Activated CD8-positive, alpha-beta memory T cell treated with anti-CD3 and anti-CD28 coated beads, Interleukin-2, amount 50 U/mL, for 24 hours (primary cell): ENCODE measurements around the gene KRT4.
"Not testable (repeated sequence)": the region's sequence is repeated elsewhere in the genome, so short reads cannot be mapped to it uniquely, and the experiment has no call there.

Experiments
- DNase-seq: peaks from one replicate; pipeline ENCODE4 v3.0.0-alpha.2; 2020; ENCODE audit errors: extremely low read depth

Gene KRT4

GRCh38 chr12:52807544-52808470 is 6.1 kb downstream of the KRT4 start:
- DNase-seq: no peak

- no peak for DNase-seq
These were observed 6.9 kb downstream of the KRT4 start for GRCh38 chr12:52806821-52807543.

- DNase-seq: no peak
These were observed 7.6 kb downstream of the KRT4 start for GRCh38 chr12:52806169-52806811.

GRCh38 chr12:52805739-52806138 is 8.2 kb downstream of the KRT4 start:
- DNase-seq: no peak

GRCh38 chr12:52805000-52805399 is 8.9 kb downstream of the KRT4 start:
- DNase-seq: no peak

GRCh38 chr12:52802442-52802841 is 11.5 kb downstream of the KRT4 start:
- DNase-seq: no peak

GRCh38 chr12:52801773-52802172 is 12.1 kb downstream of the KRT4 start:
- DNase-seq: no peak

- DNase-seq: no peak
These were observed 13.5 kb downstream of the KRT4 start for GRCh38 chr12:52800259-52800917.

GRCh38 chr12:52799505-52800211 is 14.3 kb downstream of the KRT4 start:
- DNase-seq: no peak

- DNase-seq: no peak
These were observed 15.0 kb downstream of the KRT4 start for GRCh38 chr12:52798671-52799504.

- no peak for DNase-seq
These were observed 15.8 kb downstream of the KRT4 start for GRCh38 chr12:52798003-52798670.

- DNase-seq: no peak
These were observed 16.4 kb downstream of the KRT4 start for GRCh38 chr12:52797529-52797894.

GRCh38 chr12:52796839-52797528 is 16.9 kb downstream of the KRT4 start:
- DNase-seq: no peak

GRCh38 chr12:52796429-52796794 is 17.5 kb downstream of the KRT4 start:
- no peak for DNase-seq

GRCh38 chr12:52795694-52796428 is 18.1 kb downstream of the KRT4 start, which contains the start of gene KRT3:
Gene KRT3 (minus strand): TSS chr12:52796117. CDS start chr12:52796042, 75 bp downstream.
- DNase-seq: no peak

GRCh38 chr12:52795332-52795674 is 18.6 kb downstream of the KRT4 start:
- DNase-seq: not testable (repeated sequence)

- DNase-seq: no peak
These were observed 19.2 kb downstream of the KRT4 start for GRCh38 chr12:52794479-52795331.
